K562 (cell line): ENCODE measurements around the gene DLGAP1. TPM values are rescaled to one million over a fixed set of nuclear protein-coding genes. Genes with fewer than 3 reads are reported as not detected.

Source experiments
- ARNT ChIP-seq, 2 experiments: fragments of 450-650 bp; IDR thresholded peaks; 2 replicates each; pipeline ENCODE4 v1.6.1; 2016; ENCODE audit warnings: mild to moderate bottlenecking in 1 of 2
- NR4A1 ChIP-seq, 2 experiments: fragments of 250-450 bp in 1 of 2; fragments of 450-650 bp in 1 of 2; sonication (Bioruptor Pico) in 1 of 2; IDR thresholded peaks; 2 replicates each; pipeline versions ENCODE4 v1.4.0 to v1.6.1; 2016 to 2020; ENCODE audit warnings: mild to moderate bottlenecking in 2 of 2, missing compliant biosample characterization in 1 of 2, missing genetic modification characterization in 1 of 2, moderate library complexity in 1 of 2
- RBM34 ChIP-seq: fragments of 200-400 bp; formaldehyde crosslinking; IDR thresholded peaks from 2 replicates; pipeline ENCODE4 v1.6.1; 2018; ENCODE audit warnings: low read length, borderline replicate concordance; ENCODE audit not compliant: insufficient read depth
- SAFB2 ChIP-seq: fragments of 200-400 bp; formaldehyde crosslinking; IDR thresholded peaks from 2 replicates; pipeline ENCODE4 v1.6.1; 2018; ENCODE audit warnings: borderline replicate concordance, low read length, low read depth, moderate library complexity; ENCODE audit not compliant: severe bottlenecking
- TCF7L2 ChIP-seq: fragments of 150-350 bp; IDR thresholded peaks from 2 replicates; pipeline ENCODE4 v1.6.1; 2016; ENCODE audit warnings: low read depth, mild to moderate bottlenecking, low read length, moderate library complexity
- ZNF584 ChIP-seq: fragments of 200-800 bp; sonication (Bioruptor generic); IDR thresholded peaks from 2 replicates; pipeline ENCODE4 v1.6.1; 2016; ENCODE audit warnings: low read depth, mild to moderate bottlenecking, missing genetic modification characterization, missing compliant biosample characterization
- polyA plus RNA-seq, 8 experiments: library from polyadenylated mRNA; depleted of rRNA in 4 of 8; stranded (reverse) in 5 of 8; unstranded in 3 of 8; fragments of >200 nt; fragmentation: Nextera tagmentation in 2 of 8; fragmentation: Illumina TruSeq in 1 of 8; extraction: Ambion mirVana in 2 of 8; extraction: Trizol in 1 of 8; gene quantifications; 2 replicates each; pipeline versions ENCODE4 v1.2.1 to v1.2.3, GENCODE V29; 2011 to 2014; ENCODE audit warnings: inconsistent platforms in 1 of 8, missing spikeins in 1 of 8
- total RNA-seq, 7 experiments: library from RNA; depleted of rRNA in 6 of 7; stranded (reverse); fragments of >200 nt in 6 of 7; fragmentation: Illumina TruSeq in 2 of 7; extraction: Trizol in 2 of 7; gene quantifications; 2 replicates each; pipeline versions ENCODE4 v1.2.1 to v1.2.3, GENCODE V29; 2011 to 2021; ENCODE audit warnings: low replicate concordance in 1 of 7
- TF ChIP-seq, protein P1 (sequence below), 3 experiments: fragments of 200-800 bp in 1 of 3; sonication (Bioruptor generic) in 1 of 3; sonication (generic) in 1 of 3; formaldehyde crosslinking in 1 of 3; IDR thresholded peaks; 2 replicates each; pipeline versions ENCODE4 v1.6.1 to v1.8.0; 2016 to 2022; ENCODE audit warnings: mild to moderate bottlenecking in 2 of 3, missing compliant biosample characterization in 2 of 3, missing genetic modification characterization in 2 of 3, missing genetic modification reagents in 1 of 3
- TF ChIP-seq, protein P2 (sequence below), 2 experiments: fragments of 450-650 bp; IDR thresholded peaks; 2 replicates each; pipeline ENCODE4 v1.6.1; 2016; ENCODE audit warnings: mild to moderate bottlenecking in 2 of 2, borderline replicate concordance in 1 of 2, low read depth in 1 of 2, moderate library complexity in 1 of 2
- TF ChIP-seq, protein P3 (sequence below): fragments of 250-450 bp; sonication (Bioruptor Pico); IDR thresholded peaks from 2 replicates; pipeline ENCODE4 v1.4.0; 2020

DLGAP1 gene
- total and polyA plus RNA-seq, 9 of the 15 experiments (the other 6 are each of a cell fraction or from before 2014, with no cell fraction given), result 0.04 to 0.22 (median 0.08) TPM

DNA sequence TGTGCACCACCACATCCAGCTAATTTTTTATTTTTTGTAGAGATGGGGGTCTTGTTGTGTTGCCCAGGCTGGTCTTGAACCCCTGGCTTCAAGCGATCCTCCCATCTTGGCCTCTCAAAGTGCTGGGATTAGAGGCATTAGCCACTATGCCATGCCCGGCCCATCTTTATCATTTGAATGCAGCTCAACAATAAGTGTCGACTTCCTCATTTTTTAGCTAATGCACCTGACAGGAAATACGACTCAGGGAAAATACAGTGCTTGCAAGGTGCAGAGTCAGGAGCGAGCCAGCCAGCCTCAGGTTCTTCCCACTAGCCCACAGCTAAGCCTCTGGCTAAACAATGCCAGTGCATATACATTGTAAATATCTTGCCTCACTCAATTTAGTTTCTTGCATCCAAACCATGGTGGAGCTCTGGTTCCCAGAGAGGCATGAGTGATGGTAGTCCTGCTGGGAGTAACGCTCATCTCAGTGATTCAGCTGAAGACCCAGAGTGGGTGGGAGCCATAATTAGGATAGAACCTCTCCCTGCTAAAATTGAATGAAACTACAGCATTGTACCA lies 870.1 kb downstream of the DLGAP1 start (continued):
- TF ChIP-seq SAFB2, result no peak
- no peak for TF ChIP-seq NR4A1 (CRISPR knock-in tag; IDR thresholded peaks at IDR 0.05)
- TF ChIP-seq NR4A1 (tag; IDR thresholded peaks at IDR 0.05), result no peak
- no peak for TF ChIP-seq TCF7L2
- no peak for TF ChIP-seq ZNF584 (CRISPR knock-in tag)
- TF ChIP-seq, protein P1, sequence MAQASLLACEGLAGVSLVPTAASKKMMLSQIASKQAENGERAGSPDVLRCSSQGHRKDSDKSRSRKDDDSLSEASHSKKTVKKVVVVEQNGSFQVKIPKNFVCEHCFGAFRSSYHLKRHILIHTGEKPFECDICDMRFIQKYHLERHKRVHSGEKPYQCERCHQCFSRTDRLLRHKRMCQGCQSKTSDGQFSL (CRISPR knock-in tag; IDR thresholded peaks at IDR 0.05), result no peak
- TF ChIP-seq, protein P1 (tag; IDR thresholded peaks at IDR 0.05), result 0 out of 4 replicates have a peak, but pooled peaks of 1 of the 2 experiments have one; percentile 59
- TF ChIP-seq, protein P2, sequence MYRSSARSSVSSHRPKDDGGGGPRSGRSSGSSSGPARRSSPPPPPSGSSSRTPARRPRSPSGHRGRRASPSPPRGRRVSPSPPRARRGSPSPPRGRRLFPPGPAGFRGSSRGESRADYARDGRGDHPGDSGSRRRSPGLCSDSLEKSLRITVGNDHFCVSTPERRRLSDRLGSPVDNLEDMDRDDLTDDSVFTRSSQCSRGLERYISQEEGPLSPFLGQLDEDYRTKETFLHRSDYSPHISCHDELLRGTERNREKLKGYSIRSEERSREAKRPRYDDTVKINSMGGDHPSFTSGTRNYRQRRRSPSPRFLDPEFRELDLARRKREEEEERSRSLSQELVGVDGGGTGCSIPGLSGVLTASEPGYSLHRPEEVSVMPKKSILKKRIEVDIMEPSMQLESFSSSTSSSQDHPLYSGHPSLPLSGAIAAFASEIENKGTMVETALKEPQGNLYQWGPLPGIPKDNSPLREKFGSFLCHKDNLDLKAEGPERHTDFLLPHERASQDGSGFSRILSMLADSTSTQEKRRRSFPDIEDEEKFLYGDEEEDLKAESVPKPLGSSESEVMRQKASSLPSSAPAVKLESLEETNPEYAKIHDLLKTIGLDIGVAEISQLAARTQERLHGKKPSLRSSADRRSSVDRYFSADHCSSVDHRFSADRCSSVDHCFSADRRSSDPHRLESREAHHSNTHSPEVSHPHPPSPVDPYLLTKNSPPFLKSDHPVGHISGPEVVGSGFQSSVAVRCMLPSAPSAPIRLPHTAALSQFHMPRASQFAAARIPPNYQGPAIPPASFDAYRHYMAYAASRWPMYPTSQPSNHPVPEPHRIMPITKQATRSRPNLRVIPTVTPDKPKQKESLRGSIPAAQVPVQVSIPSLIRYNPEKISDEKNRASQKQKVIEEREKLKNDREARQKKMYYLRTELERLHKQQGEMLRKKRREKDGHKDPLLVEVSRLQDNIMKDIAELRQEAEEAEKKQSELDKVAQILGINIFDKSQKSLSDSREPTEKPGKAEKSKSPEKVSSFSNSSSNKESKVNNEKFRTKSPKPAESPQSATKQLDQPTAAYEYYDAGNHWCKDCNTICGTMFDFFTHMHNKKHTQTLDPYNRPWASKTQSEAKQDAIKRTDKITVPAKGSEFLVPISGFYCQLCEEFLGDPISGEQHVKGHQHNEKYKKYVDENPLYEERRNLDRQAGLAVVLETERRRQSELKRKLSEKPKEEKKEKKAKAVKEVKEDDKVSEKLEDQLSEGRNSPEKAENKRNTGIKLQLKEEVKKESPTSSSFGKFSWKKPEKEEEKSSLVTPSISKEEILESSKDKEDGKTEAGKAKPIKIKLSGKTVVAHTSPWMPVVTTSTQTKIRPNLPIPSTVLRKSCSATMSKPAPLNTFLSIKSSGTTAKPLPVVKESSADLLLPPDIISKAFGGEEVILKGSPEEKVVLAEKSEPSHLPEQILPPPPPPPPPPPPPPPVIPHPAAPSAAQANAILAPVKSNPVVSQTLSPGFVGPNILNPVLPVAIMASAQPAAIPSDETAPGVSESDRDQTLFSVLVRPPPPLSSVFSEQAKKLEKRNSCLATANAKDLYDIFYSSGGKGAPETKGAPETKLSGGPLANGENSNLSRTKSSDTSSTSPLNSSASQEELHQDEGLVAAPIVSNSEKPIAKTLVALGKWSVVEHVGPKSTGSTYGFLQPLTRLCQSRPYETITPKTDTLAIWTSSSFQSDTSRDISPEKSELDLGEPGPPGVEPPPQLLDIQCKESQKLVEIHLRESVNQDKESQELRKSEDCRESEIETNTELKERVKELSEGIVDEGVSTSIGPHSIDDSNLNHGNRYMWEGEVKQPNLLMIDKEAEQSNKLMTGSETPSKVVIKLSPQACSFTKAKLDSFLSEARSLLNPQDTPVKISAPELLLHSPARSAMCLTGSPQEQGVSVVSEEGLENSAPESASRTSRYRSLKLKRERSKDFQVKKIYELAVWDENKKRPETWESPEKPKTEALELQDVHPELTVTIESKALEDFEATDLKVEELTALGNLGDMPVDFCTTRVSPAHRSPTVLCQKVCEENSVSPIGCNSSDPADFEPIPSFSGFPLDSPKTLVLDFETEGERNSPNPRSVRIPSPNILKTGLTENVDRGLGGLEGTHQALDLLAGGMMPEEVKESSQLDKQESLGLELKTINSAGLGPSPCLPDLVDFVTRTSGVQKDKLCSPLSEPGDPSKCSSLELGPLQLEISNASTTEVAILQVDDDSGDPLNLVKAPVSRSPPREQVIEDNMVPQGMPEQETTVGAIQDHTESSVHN (IDR thresholded peaks at IDR 0.05; ENCODE audit: borderline replicate concordance in 1 of 2, low read depth in 1 of 2), result no peak
- TF ChIP-seq, protein P3, sequence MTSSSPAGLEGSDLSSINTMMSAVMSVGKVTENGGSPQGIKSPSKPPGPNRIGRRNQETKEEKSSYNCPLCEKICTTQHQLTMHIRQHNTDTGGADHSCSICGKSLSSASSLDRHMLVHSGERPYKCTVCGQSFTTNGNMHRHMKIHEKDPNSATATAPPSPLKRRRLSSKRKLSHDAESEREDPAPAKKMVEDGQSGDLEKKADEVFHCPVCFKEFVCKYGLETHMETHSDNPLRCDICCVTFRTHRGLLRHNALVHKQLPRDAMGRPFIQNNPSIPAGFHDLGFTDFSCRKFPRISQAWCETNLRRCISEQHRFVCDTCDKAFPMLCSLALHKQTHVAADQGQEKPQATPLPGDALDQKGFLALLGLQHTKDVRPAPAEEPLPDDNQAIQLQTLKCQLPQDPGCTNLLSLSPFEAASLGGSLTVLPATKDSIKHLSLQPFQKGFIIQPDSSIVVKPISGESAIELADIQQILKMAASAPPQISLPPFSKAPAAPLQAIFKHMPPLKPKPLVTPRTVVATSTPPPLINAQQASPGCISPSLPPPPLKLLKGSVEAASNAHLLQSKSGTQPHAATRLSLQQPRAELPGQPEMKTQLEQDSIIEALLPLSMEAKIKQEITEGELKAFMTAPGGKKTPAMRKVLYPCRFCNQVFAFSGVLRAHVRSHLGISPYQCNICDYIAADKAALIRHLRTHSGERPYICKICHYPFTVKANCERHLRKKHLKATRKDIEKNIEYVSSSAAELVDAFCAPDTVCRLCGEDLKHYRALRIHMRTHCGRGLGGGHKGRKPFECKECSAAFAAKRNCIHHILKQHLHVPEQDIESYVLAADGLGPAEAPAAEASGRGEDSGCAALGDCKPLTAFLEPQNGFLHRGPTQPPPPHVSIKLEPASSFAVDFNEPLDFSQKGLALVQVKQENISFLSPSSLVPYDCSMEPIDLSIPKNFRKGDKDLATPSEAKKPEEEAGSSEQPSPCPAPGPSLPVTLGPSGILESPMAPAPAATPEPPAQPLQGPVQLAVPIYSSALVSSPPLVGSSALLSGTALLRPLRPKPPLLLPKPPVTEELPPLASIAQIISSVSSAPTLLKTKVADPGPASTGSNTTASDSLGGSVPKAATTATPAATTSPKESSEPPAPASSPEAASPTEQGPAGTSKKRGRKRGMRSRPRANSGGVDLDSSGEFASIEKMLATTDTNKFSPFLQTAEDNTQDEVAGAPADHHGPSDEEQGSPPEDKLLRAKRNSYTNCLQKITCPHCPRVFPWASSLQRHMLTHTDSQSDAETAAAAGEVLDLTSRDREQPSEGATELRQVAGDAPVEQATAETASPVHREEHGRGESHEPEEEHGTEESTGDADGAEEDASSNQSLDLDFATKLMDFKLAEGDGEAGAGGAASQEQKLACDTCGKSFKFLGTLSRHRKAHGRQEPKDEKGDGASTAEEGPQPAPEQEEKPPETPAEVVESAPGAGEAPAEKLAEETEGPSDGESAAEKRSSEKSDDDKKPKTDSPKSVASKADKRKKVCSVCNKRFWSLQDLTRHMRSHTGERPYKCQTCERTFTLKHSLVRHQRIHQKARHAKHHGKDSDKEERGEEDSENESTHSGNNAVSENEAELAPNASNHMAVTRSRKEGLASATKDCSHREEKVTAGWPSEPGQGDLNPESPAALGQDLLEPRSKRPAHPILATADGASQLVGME (CRISPR knock-in tag), result no peak
- no peak for TF ChIP-seq ARNT (IDR thresholded peaks at IDR 0.05)
- TF ChIP-seq RBM34, result no peak
